Measurements from ENCODE around the gene HYAL1.

GRCh38 chr3:50295553-50296431 is 7.6 kb downstream of the HYAL1 start:
- TF ChIP-seq, protein P1, sequence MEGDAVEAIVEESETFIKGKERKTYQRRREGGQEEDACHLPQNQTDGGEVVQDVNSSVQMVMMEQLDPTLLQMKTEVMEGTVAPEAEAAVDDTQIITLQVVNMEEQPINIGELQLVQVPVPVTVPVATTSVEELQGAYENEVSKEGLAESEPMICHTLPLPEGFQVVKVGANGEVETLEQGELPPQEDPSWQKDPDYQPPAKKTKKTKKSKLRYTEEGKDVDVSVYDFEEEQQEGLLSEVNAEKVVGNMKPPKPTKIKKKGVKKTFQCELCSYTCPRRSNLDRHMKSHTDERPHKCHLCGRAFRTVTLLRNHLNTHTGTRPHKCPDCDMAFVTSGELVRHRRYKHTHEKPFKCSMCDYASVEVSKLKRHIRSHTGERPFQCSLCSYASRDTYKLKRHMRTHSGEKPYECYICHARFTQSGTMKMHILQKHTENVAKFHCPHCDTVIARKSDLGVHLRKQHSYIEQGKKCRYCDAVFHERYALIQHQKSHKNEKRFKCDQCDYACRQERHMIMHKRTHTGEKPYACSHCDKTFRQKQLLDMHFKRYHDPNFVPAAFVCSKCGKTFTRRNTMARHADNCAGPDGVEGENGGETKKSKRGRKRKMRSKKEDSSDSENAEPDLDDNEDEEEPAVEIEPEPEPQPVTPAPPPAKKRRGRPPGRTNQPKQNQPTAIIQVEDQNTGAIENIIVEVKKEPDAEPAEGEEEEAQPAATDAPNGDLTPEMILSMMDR (IDR thresholded peaks at IDR 0.05), result no peak
- no peak for TF ChIP-seq POLR2A (IDR thresholded peaks at IDR 0.05)
- no peak for TF ChIP-seq EP300 (IDR thresholded peaks at IDR 0.05)

Data from tibial nerve (tissue), 4 donors.